Stimulated activated naive B cell treated with anti-CD40 and anti-IgM and Interleukin-4, amounts not matched to agents 10 μg/mL and 1 μg/mL and 100 μg/mL, for 72 hours (primary cell): ENCODE data around the gene SH2B3.

ENCODE experiments used
- ATAC-seq, 2 donors: fragments of 150-1000 bp; cut with Tn5 transposase; replicated peaks; 2 replicates each; pipeline ENCODE4 v1.10.0; 2021; ENCODE audit warnings: moderate library complexity in 1 of 2
- DNase-seq: peaks from one replicate; pipeline ENCODE4 v3.0.0; 2021
- H3K27ac Mint-ChIP-seq: one replicate; pipeline ENCODE4 v1.8.0; 2022; ENCODE audit warnings: mild to moderate bottlenecking, mixed read lengths
- H3K27me3 Mint-ChIP-seq, 2 donors: one replicate each; pipeline ENCODE4 v1.8.0; 2022; ENCODE audit warnings: mixed read lengths in 2 of 2
- H3K36me3 Mint-ChIP-seq, 2 donors: one replicate each; pipeline ENCODE4 v1.8.0; 2022; ENCODE audit warnings: mixed read lengths in 2 of 2, mild to moderate bottlenecking in 1 of 2
- H3K4me1 Mint-ChIP-seq, 2 donors: one replicate each; pipeline ENCODE4 v1.8.0; 2022; ENCODE audit warnings: mixed read lengths in 2 of 2, mild to moderate bottlenecking in 1 of 2
- H3K4me3 Mint-ChIP-seq, 2 donors: one replicate each; pipeline ENCODE4 v1.8.0; 2022; ENCODE audit warnings: mild to moderate bottlenecking in 2 of 2, mixed read lengths in 2 of 2, moderate library complexity in 1 of 2
- H3K9me3 Mint-ChIP-seq, 2 donors: one replicate each; pipeline ENCODE4 v1.8.0; 2022; ENCODE audit warnings: mixed read lengths in 2 of 2, mild to moderate bottlenecking in 1 of 2

Gene SH2B3

GRCh38 chr12:111405859-111406473 is at the start of gene SH2B3:
Gene SH2B3, plus strand, starts transcription at chr12:111405923. Its CDS starts 12,223 bp downstream, at chr12:111418146.
- H3K27me3 Mint-ChIP-seq = no peaks in the 10 kb centered on the region
- H3K4me3 Mint-ChIP-seq = peak within 1 kb of the TSS; percentile 85 to 86
- H3K4me1 Mint-ChIP-seq = peaks cover 54 to 74% of the 10 kb centered on the region in 2 donors
- no peaks in the 10 kb centered on the region for H3K9me3 Mint-ChIP-seq
- peak within 1 kb of the TSS; percentile 99 for H3K27ac Mint-ChIP-seq
- peak; percentile 0 to 1 for ATAC-seq
- no peak for DNase-seq
- peaks cover 6 to 29% of the 10 kb centered on the region in 2 donors for H3K36me3 Mint-ChIP-seq

- Mint-ChIP-seq H3K4me1 (peaks cover 60 to 69% of the 10 kb centered on the region in 2 donors), H3K36me3 (peaks cover 0 to 4% of the 10 kb centered on the region in 2 donors), H3K4me3 (peak overlapping the region in 1 of 2 donors; percentile 17), H3K27me3 (no peaks in the 10 kb centered on the region), H3K9me3 (no peaks in the 10 kb centered on the region), H3K27ac (peak overlapping the region; percentile 86)
- peak; percentile 59 for DNase-seq
- peak; percentile 62 to 74 for ATAC-seq
These were observed 46.4 kb upstream of the SH2B3 start for GRCh38 chr12:111359231-111359913.

- no peak for DNase-seq
- H3K4me1 Mint-ChIP-seq = peaks cover 56 to 64% of the 10 kb centered on the region in 2 donors
- peaks cover 0 to 4% of the 10 kb centered on the region in 2 donors for H3K36me3 Mint-ChIP-seq
- peak overlapping the region; percentile 86 for H3K27ac Mint-ChIP-seq
- peak overlapping the region in 1 of 2 donors; percentile 17 for H3K4me3 Mint-ChIP-seq
- ATAC-seq = peak in 1 of 2 donors; percentile 19
- H3K27me3 Mint-ChIP-seq = no peaks in the 10 kb centered on the region
- no peaks in the 10 kb centered on the region for H3K9me3 Mint-ChIP-seq
These were observed 45.8 kb upstream of the SH2B3 start for GRCh38 chr12:111359914-111360276.

- H3K4me1 Mint-ChIP-seq = peaks cover 54 to 59% of the 10 kb centered on the region in 2 donors
- no peaks in the 10 kb centered on the region for H3K9me3 Mint-ChIP-seq
- peak overlapping the region; percentile 64 to 65 for H3K4me3 Mint-ChIP-seq
- DNase-seq (no peak), ATAC-seq (no peak)
- H3K27me3 Mint-ChIP-seq = no peaks in the 10 kb centered on the region
- peak overlapping the region; percentile 91 for H3K27ac Mint-ChIP-seq
- H3K36me3 Mint-ChIP-seq = peaks cover 0 to 8% of the 10 kb centered on the region in 2 donors
These were observed 45.3 kb upstream of the SH2B3 start for GRCh38 chr12:111360325-111360930.

GRCh38 chr12:111361073-111361716 is 44.5 kb upstream of the SH2B3 start:
- peak overlapping the region; percentile 91 for H3K27ac Mint-ChIP-seq
- no peaks in the 10 kb centered on the region for H3K27me3 Mint-ChIP-seq
- H3K4me3 Mint-ChIP-seq = peak overlapping the region; percentile 64 to 65
- DNase-seq (no peak), ATAC-seq (peak in 1 of 2 donors; percentile 10)
- H3K36me3 Mint-ChIP-seq = peaks cover 0 to 13% of the 10 kb centered on the region in 2 donors
- peaks cover 53 to 56% of the 10 kb centered on the region in 2 donors for H3K4me1 Mint-ChIP-seq
- no peaks in the 10 kb centered on the region for H3K9me3 Mint-ChIP-seq

GRCh38 chr12:111361717-111362576 is 43.8 kb upstream of the SH2B3 start:
- ATAC-seq = peak; percentile 28 to 34
- peaks cover 55 to 59% of the 10 kb centered on the region in 2 donors for H3K4me1 Mint-ChIP-seq

GRCh38 chr12:111362687-111363475 is 42.8 kb upstream of the SH2B3 start:
- Mint-ChIP-seq H3K4me3 (no peak overlapping the region), H3K27ac (peak overlapping the region; percentile 81), H3K9me3 (no peaks in the 10 kb centered on the region), H3K27me3 (no peaks in the 10 kb centered on the region), H3K4me1 (peaks cover 60 to 68% of the 10 kb centered on the region in 2 donors), H3K36me3 (peaks cover 3 to 16% of the 10 kb centered on the region in 2 donors)
- ATAC-seq = no peak
- no peak for DNase-seq

More at GRCh38 chr12:111361717-111362576, 43.8 kb upstream of the SH2B3 start:
- H3K4me3 Mint-ChIP-seq = peak overlapping the region in 1 of 2 donors; percentile 64
- no peaks in the 10 kb centered on the region for H3K9me3 Mint-ChIP-seq
- no peak for DNase-seq
- H3K36me3 Mint-ChIP-seq = peaks cover 3 to 16% of the 10 kb centered on the region in 2 donors
- peak overlapping the region; percentile 91 for H3K27ac Mint-ChIP-seq
- no peaks in the 10 kb centered on the region for H3K27me3 Mint-ChIP-seq

GRCh38 chr12:111363578-111363977 is 42.1 kb upstream of the SH2B3 start:
- DNase-seq = no peak
- Mint-ChIP-seq H3K27me3 (no peaks in the 10 kb centered on the region), H3K36me3 (peaks cover 3 to 16% of the 10 kb centered on the region in 2 donors), H3K4me3 (no peak overlapping the region), H3K27ac (no peak overlapping the region), H3K9me3 (no peaks in the 10 kb centered on the region), H3K4me1 (peaks cover 61 to 71% of the 10 kb centered on the region in 2 donors)
- no peak for ATAC-seq

- ATAC-seq (no peak), DNase-seq (no peak)
- peaks cover 3 to 16% of the 10 kb centered on the region in 2 donors for H3K36me3 Mint-ChIP-seq
- H3K27me3 Mint-ChIP-seq = no peaks in the 10 kb centered on the region
- no peak overlapping the region for H3K4me3 Mint-ChIP-seq
- H3K4me1 Mint-ChIP-seq = peaks cover 42 to 51% of the 10 kb centered on the region in 2 donors
- H3K9me3 Mint-ChIP-seq = no peaks in the 10 kb centered on the region
- H3K27ac Mint-ChIP-seq = no peak overlapping the region
These were observed 39.6 kb upstream of the SH2B3 start for GRCh38 chr12:111366075-111366474.

GRCh38 chr12:111366583-111366982 is 39.1 kb upstream of the SH2B3 start:
- peaks cover 38 to 46% of the 10 kb centered on the region in 2 donors for H3K4me1 Mint-ChIP-seq
- no peak for ATAC-seq
- no peaks in the 10 kb centered on the region for H3K27me3 Mint-ChIP-seq
- no peak for DNase-seq
- H3K4me3 Mint-ChIP-seq = no peak overlapping the region
- no peaks in the 10 kb centered on the region for H3K9me3 Mint-ChIP-seq
- H3K36me3 Mint-ChIP-seq = peaks cover 3 to 16% of the 10 kb centered on the region in 2 donors
- no peak overlapping the region for H3K27ac Mint-ChIP-seq

GRCh38 chr12:111367661-111368221 is 38.0 kb upstream of the SH2B3 start:
- Mint-ChIP-seq H3K27ac (no peak overlapping the region), H3K36me3 (peaks cover 3 to 13% of the 10 kb centered on the region in 2 donors), H3K9me3 (no peaks in the 10 kb centered on the region), H3K4me3 (peak overlapping the region; percentile 84 to 89), H3K4me1 (peaks cover 30 to 34% of the 10 kb centered on the region in 2 donors), H3K27me3 (no peaks in the 10 kb centered on the region)
- DNase-seq (no peak), ATAC-seq (no peak)

GRCh38 chr12:111368291-111368787 is 37.4 kb upstream of the SH2B3 start:
- Mint-ChIP-seq H3K9me3 (no peaks in the 10 kb centered on the region), H3K4me3 (peak overlapping the region; percentile 84 to 89), H3K36me3 (peaks cover 3 to 13% of the 10 kb centered on the region in 2 donors), H3K4me1 (peaks cover 30 to 33% of the 10 kb centered on the region in 2 donors), H3K27me3 (no peaks in the 10 kb centered on the region), H3K27ac (no peak overlapping the region)
- peak; percentile 33 to 41 for ATAC-seq
- DNase-seq = no peak
